Keratinocyte (primary cell): ENCODE measurements around the gene MANSC4. TPM values are rescaled to one million over a fixed set of nuclear protein-coding genes. Genes with fewer than 3 reads are reported as not detected.

Source experiments
- DNase-seq: peaks from one replicate; pipeline ENCODE4 v3.0.0-alpha.2; 2011; ENCODE audit warnings: low read depth, missing footprints, low spot score
- FAIRE-seq: peaks from 2 replicates; lab custom pipeline; 2011; peaks lifted over from hg19 to GRCh38; lab: Jason Lieb, UNC
- H2AFZ ChIP-seq: 2 replicates; pipeline ENCODE4 v1.6.0; 2012; ENCODE audit warnings: low read length, control low read depth, inconsistent platforms; ENCODE audit not compliant: control insufficient read depth
- H3K27ac ChIP-seq: 2 replicates; pipeline ENCODE4 v1.5.1; 2011; ENCODE audit warnings: low read length; ENCODE audit not compliant: control insufficient read depth, insufficient read depth
- H3K27me3 ChIP-seq: 3 replicates; pipeline ENCODE4 v1.6.0; 2011; ENCODE audit warnings: low read length; ENCODE audit not compliant: control insufficient read depth, insufficient read depth; ENCODE audit errors: extremely low read depth
- H3K36me3 ChIP-seq, 2 experiments: 2 replicates in 1 of 2; 3 replicates in 1 of 2; pipeline ENCODE4 v1.5.1; 2011; ENCODE audit warnings: low read length in 2 of 2, mild to moderate bottlenecking in 1 of 2; ENCODE audit not compliant: control insufficient read depth in 2 of 2, insufficient read depth in 2 of 2; ENCODE audit errors: extremely low read depth in 1 of 2
- H3K4me1 ChIP-seq: 3 replicates; pipeline ENCODE4 v1.5.1; 2011; ENCODE audit warnings: low read length; ENCODE audit not compliant: control insufficient read depth, insufficient read depth; ENCODE audit errors: extremely low read depth
- H3K4me2 ChIP-seq: 3 replicates; pipeline ENCODE4 v1.6.0; 2011; ENCODE audit warnings: low read depth, low read length; ENCODE audit not compliant: control insufficient read depth, insufficient read depth; ENCODE audit errors: extremely low read depth
- H3K4me3 ChIP-seq, 3 experiments: fragments of 200-600 bp in 1 of 3; sonication (generic) in 1 of 3; 2 replicates in 2 of 3; 3 replicates in 1 of 3; pipeline ENCODE4 v1.5.1; 2011 to 2016; ENCODE audit warnings: low read length in 3 of 3, mild to moderate bottlenecking in 3 of 3, control low read depth in 2 of 3, inconsistent platforms in 1 of 3, low read depth in 1 of 3, mixed read lengths in 1 of 3, mixed run types in 1 of 3, moderate library complexity in 1 of 3; ENCODE audit not compliant: control insufficient read depth in 2 of 3, insufficient read depth in 2 of 3; ENCODE audit errors: extremely low read depth in 1 of 3
- H3K79me2 ChIP-seq: 2 replicates; pipeline ENCODE4 v1.6.0; 2012; ENCODE audit warnings: low read length; ENCODE audit not compliant: control insufficient read depth, insufficient read depth
- H3K9ac ChIP-seq: 3 replicates; pipeline ENCODE4 v1.6.0; 2011; ENCODE audit warnings: low read length; ENCODE audit not compliant: control insufficient read depth, insufficient read depth; ENCODE audit errors: extremely low read depth
- H3K9me1 ChIP-seq: 3 replicates; pipeline ENCODE4 v1.6.0; 2011; ENCODE audit warnings: low read length; ENCODE audit not compliant: control insufficient read depth, insufficient read depth; ENCODE audit errors: extremely low read depth
- H3K9me3 ChIP-seq: 2 replicates; pipeline ENCODE4 v1.5.1; 2012; ENCODE audit warnings: low read depth, low read length; ENCODE audit not compliant: control insufficient read depth
- H4K20me1 ChIP-seq: 3 replicates; pipeline ENCODE4 v1.6.0; 2011; ENCODE audit warnings: low read length; ENCODE audit not compliant: control insufficient read depth, insufficient read depth; ENCODE audit errors: extremely low read depth
- EZH2 ChIP-seq: IDR thresholded peaks from one replicate; pipeline ENCODE4 v1.6.1; 2012; ENCODE audit warnings: inconsistent platforms, mild to moderate bottlenecking, low read length, moderate library complexity
- dilution Hi-C: fragments of 300-500 bp; cut with MboI; formaldehyde crosslinking; loops from one replicate; pipeline ENCODE4 v1.7.0; 2020; ENCODE audit warnings: low sequenced_read_pairs; ENCODE audit not compliant: extremely low pct_ligation_motif_present
- polyA plus RNA-seq, 5 experiments: library from polyadenylated mRNA; depleted of rRNA in 3 of 5; stranded (reverse) in 3 of 5; stranded (forward) in 1 of 5; unstranded in 1 of 5; fragments of >200 nt; gene quantifications; 1 replicate in 1 of 5; 2 replicates in 3 of 5; 3 replicates in 1 of 5; pipeline versions ENCODE4 v1.2.1 to v1.2.3, GENCODE V29; 2011 to 2012; ENCODE audit warnings: missing spikeins in 2 of 5, low read depth in 1 of 5, low replicate concordance in 1 of 5
- TF ChIP-seq, protein P1 (sequence below), 3 experiments: IDR thresholded peaks in 1 of 3; conservative IDR thresholded peaks in 1 of 3; optimal IDR thresholded peaks in 1 of 3; 2 replicates in 2 of 3; 3 replicates in 1 of 3; pipeline versions ENCODE3 to v1.5.1; 2011; ENCODE audit warnings: low read length in 3 of 3, mild to moderate bottlenecking in 3 of 3, moderate library complexity in 2 of 3, control low read depth in 1 of 3, inconsistent platforms in 1 of 3; ENCODE audit not compliant: insufficient read depth in 2 of 3; ENCODE audit errors: extremely low read depth in 1 of 3

Gene MANSC4
- polyA plus RNA-seq, 1 donor (not counting 4 experiments of a cell fraction or from before 2014, with no cell fraction given) = 0.67 TPM

DNA sequence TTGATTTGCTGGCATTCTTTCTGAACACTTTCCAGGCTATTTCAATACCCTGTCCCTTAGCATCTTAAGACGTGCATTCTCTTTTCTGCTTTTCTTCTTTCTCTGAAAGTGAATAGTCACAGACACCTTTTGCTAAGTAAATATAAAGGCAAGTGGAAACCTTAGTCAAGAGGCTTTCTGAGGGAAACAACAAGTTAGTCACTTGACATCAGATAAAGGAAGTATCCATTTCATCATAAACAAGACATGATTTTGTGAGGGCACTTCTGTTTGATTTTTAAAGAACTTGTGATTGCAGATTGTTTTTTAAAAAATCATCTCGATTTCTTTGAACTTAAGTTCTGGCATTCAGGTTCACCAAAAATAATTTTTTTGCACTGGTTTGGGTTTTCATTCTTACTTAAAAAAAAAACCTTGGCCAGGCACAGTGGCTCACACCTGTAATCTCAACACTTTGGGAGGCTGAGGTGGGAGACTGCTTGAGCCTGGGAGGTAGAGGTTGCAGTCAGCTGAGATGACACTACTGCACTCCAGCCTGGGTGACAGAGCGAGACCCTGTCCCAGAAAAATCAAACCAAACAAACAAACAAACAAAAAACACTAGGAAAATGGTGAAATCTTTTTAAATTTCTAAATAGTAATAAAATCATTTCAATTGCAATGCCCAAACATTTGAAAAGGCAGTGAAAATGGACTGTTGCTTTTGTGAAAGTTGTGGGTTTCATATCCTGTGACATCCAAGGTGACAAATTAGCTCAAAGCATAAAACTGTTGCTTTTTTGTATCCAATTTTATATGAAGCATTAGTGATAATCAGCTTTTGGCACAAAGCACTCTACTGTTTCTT, 8.3 kb downstream of the MANSC4 start:
- H2AFZ ChIP-seq = no peak overlapping the region
- dilution Hi-C loops = no loop called here
- peaks cover 32% of the 10 kb centered on the region for H3K4me1 ChIP-seq
- no peaks in the 10 kb centered on the region for H3K9me3 ChIP-seq
- TF ChIP-seq EZH2 = no peak
- TF ChIP-seq, protein P1, sequence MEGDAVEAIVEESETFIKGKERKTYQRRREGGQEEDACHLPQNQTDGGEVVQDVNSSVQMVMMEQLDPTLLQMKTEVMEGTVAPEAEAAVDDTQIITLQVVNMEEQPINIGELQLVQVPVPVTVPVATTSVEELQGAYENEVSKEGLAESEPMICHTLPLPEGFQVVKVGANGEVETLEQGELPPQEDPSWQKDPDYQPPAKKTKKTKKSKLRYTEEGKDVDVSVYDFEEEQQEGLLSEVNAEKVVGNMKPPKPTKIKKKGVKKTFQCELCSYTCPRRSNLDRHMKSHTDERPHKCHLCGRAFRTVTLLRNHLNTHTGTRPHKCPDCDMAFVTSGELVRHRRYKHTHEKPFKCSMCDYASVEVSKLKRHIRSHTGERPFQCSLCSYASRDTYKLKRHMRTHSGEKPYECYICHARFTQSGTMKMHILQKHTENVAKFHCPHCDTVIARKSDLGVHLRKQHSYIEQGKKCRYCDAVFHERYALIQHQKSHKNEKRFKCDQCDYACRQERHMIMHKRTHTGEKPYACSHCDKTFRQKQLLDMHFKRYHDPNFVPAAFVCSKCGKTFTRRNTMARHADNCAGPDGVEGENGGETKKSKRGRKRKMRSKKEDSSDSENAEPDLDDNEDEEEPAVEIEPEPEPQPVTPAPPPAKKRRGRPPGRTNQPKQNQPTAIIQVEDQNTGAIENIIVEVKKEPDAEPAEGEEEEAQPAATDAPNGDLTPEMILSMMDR (optimal IDR thresholded peaks at IDR 0.05 in 1 of 3, IDR thresholded peaks at IDR 0.05 in 1 of 3, conservative IDR thresholded peaks at IDR 0.05 in 1 of 3; ENCODE audit: extremely low read depth in 1 of 3, insufficient read depth in 2 of 3, low read length in 3 of 3) = no peak
- peak overlapping the region; percentile 78 for H3K4me2 ChIP-seq
- H4K20me1 ChIP-seq = no peaks in the 10 kb centered on the region
- H3K36me3 ChIP-seq = no peaks in the 10 kb centered on the region
- H3K27me3 ChIP-seq = no peaks in the 10 kb centered on the region
- no peaks in the 10 kb centered on the region for H3K79me2 ChIP-seq
- FAIRE-seq (no peak), DNase-seq (no peak)
- H3K27ac ChIP-seq = peak overlapping the region; percentile 34
- H3K9me1 ChIP-seq = no peaks in the 10 kb centered on the region
- H3K4me3 ChIP-seq = peak overlapping the region in 1 of 3 experiments; percentile 56
- H3K9ac ChIP-seq = no peak overlapping the region

DNA sequence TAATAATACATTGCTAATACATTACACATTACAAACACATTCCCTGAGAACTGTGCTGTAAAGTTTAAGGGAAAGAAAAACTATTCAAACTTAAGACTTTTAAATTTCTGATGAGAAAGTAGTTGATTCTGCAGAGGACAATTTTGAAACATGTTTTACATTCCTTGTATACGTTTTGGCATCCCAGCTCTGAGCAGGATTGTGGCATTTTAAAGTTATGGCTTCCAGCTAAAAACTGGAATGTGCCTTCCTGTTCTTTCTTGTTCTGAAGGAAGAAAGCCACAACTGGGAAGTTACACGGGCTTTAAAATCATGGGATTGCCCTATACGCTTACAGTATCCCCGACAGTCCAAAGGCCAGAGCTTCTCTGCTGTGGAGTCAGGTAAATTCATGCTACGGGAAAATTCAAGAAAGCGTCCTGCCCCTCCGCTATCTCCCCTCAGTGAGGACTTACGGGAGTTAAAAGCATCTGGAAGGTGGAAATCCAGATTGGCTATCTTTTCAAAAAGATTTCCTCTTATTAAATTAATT, 10.8 kb downstream of the MANSC4 start:
- no peak for DNase-seq
- H3K27ac ChIP-seq = no peak overlapping the region

More for the DNA sequence above, 10.8 kb downstream of the MANSC4 start:
- Histone ChIP-seq H3K9me1 (no peaks in the 10 kb centered on the region), H3K4me3 (peak overlapping the region in 2 of 3 experiments; percentile 1 to 23), H4K20me1 (no peaks in the 10 kb centered on the region), H3K4me2 (peak overlapping the region; percentile 59), H3K9me3 (no peaks in the 10 kb centered on the region), H3K36me3 (no peaks in the 10 kb centered on the region), H3K4me1 (peaks cover 32% of the 10 kb centered on the region), H2AFZ (peak overlapping the region; percentile 41), H3K79me2 (no peaks in the 10 kb centered on the region), H3K9ac (peak overlapping the region; percentile 13), H3K27me3 (no peaks in the 10 kb centered on the region)
- TF ChIP-seq, protein P1 (optimal IDR thresholded peaks at IDR 0.05 in 1 of 3, IDR thresholded peaks at IDR 0.05 in 1 of 3, conservative IDR thresholded peaks at IDR 0.05 in 1 of 3; ENCODE audit: extremely low read depth in 1 of 3, insufficient read depth in 2 of 3, low read length in 3 of 3) = no peak
- TF ChIP-seq EZH2 = no peak
- dilution Hi-C loops = no loop called here
- FAIRE-seq = peak; percentile 62
